Tibial nerve (tissue), 4 donors: ENCODE measurements around the gene C1orf198.
A peak's percentile ranks its signal among the peaks of the same experiment; 100 is the strongest.

Experiments
- CTCF ChIP-seq, 5 experiments: fragments of 200-600 bp in 3 of 5; fragments of 450-650 bp in 2 of 5; sonication (generic) in 3 of 5; IDR thresholded peaks; one replicate each; pipeline ENCODE4 v1.5.1; 2016 to 2019; ENCODE audit warnings: antibody characterized with exemption in 5 of 5, mild to moderate bottlenecking in 3 of 5, moderate library complexity in 2 of 5
- EP300 ChIP-seq, 2 donors: sonication (generic); formaldehyde crosslinking; IDR thresholded peaks; one replicate each; pipeline ENCODE4 v1.6.1; 2017; ENCODE audit warnings: antibody characterized with exemption in 2 of 2, mild to moderate bottlenecking in 1 of 2
- POLR2A ChIP-seq, 2 donors: fragments of 450-650 bp; IDR thresholded peaks; one replicate each; pipeline ENCODE4 v1.6.1; 2017; ENCODE audit warnings: antibody characterized with exemption in 2 of 2, mild to moderate bottlenecking in 2 of 2, moderate library complexity in 2 of 2

GRCh38 chr1:230797942-230798365, 70.4 kb downstream of the C1orf198 start:
- TF ChIP-seq CTCF (IDR thresholded peaks at IDR 0.05): peak; percentile 52 to 94 (median 78)
- peak in 1 of 2 donors; percentile 54 for TF ChIP-seq EP300 (IDR thresholded peaks at IDR 0.05)
- TF ChIP-seq POLR2A (IDR thresholded peaks at IDR 0.05): no peak
